DMS114 treated with DMSO at 0.1 percent for 48 hours (cell line): ENCODE results near the gene CUL5.

Experiments used
- DNase-seq: peaks from one replicate; lab custom pipeline; 2025; ENCODE audit not compliant: unreplicated experiment; lab: John Stamatoyannopoulos, UW

The CUL5 gene

GRCh38 chr11:108008656-108009496 lies at the start of gene CUL5:
CUL5 (plus strand) TSS chr11:108008898; CDS start chr11:108009349, 451 bp downstream.
- DNase-seq: peak; percentile 58

GRCh38 chr11:107961480-107961879 lies 47.2 kb upstream of the CUL5 start:
- no peak for DNase-seq

GRCh38 chr11:107962181-107962580 lies 46.5 kb upstream of the CUL5 start:
- no peak for DNase-seq

- no peak for DNase-seq
These were observed 45.6 kb upstream of the CUL5 start for GRCh38 chr11:107963091-107963490.

- peak; percentile 1 for DNase-seq
These were observed 39.5 kb upstream of the CUL5 start for GRCh38 chr11:107969219-107969618.

- DNase-seq: no peak
These were observed 38.6 kb upstream of the CUL5 start for GRCh38 chr11:107970049-107970448.

GRCh38 chr11:107973641-107974040 lies 35.1 kb upstream of the CUL5 start:
- no peak for DNase-seq

GRCh38 chr11:107988397-107989158 lies 20.1 kb upstream of the CUL5 start:
- DNase-seq: no peak

GRCh38 chr11:107991868-107992414 lies 16.8 kb upstream of the CUL5 start:
- DNase-seq: no peak

- no peak for DNase-seq
These were observed 12.5 kb upstream of the CUL5 start for GRCh38 chr11:107996006-107996776.

- no peak for DNase-seq
These were observed 9.9 kb upstream of the CUL5 start for GRCh38 chr11:107998761-107999160.

- peak; percentile 18 for DNase-seq
These were observed 8.8 kb upstream of the CUL5 start for GRCh38 chr11:107999759-108000455.

GRCh38 chr11:108002476-108002875 lies 6.2 kb upstream of the CUL5 start:
- no peak for DNase-seq

GRCh38 chr11:108003623-108004022 lies 5.1 kb upstream of the CUL5 start:
- DNase-seq: no peak

GRCh38 chr11:108007819-108008218 lies 879 bp upstream of the CUL5 start:
- no peak for DNase-seq

GRCh38 chr11:108009497-108010370 lies 1.0 kb downstream of the CUL5 start:
- DNase-seq: no peak

GRCh38 chr11:108012139-108012725 lies 3.5 kb downstream of the CUL5 start:
- no peak for DNase-seq

GRCh38 chr11:108016647-108017046 lies 7.9 kb downstream of the CUL5 start:
- no peak for DNase-seq

GRCh38 chr11:108018708-108019107 lies 10.0 kb downstream of the CUL5 start:
- DNase-seq: no peak
